Activated CD4-positive, alpha-beta T cell treated with anti-CD3 and anti-CD28 coated beads, Interleukin-2, amount 10 ng/mL, durations not matched to agents 24 days and 14 days (primary cell): ENCODE measurements around the gene BMS1. TPM values are rescaled to one million over a fixed set of nuclear protein-coding genes. Genes with fewer than 3 reads are reported as not detected.
"Not testable (repeated sequence)": the region's sequence is repeated elsewhere in the genome, so short reads cannot be mapped to it uniquely, and the experiment has no call there.

ENCODE experiments used
- DNase-seq: peaks from one replicate; pipeline ENCODE4 v3.0.0; 2022
- H3K27ac Mint-ChIP-seq: one replicate; pipeline ENCODE4 v1.8.0; 2022; ENCODE audit warnings: mild to moderate bottlenecking, mixed read lengths
- H3K27me3 Mint-ChIP-seq: one replicate; pipeline ENCODE4 v1.8.0; 2022; ENCODE audit warnings: mixed read lengths
- H3K36me3 Mint-ChIP-seq: one replicate; pipeline ENCODE4 v1.8.0; 2022; ENCODE audit warnings: low read depth, mild to moderate bottlenecking, mixed read lengths
- H3K4me1 Mint-ChIP-seq: one replicate; pipeline ENCODE4 v1.8.0; 2021; ENCODE audit warnings: mixed read lengths
- H3K4me3 Mint-ChIP-seq: one replicate; pipeline ENCODE4 v1.8.0; 2022; ENCODE audit warnings: mild to moderate bottlenecking, moderate library complexity, mixed read lengths
- H3K9me3 Mint-ChIP-seq: one replicate; pipeline ENCODE4 v1.8.0; 2021; ENCODE audit warnings: mixed read lengths
- intact Hi-C: fragments of 100-400 bp; cut with micrococcal nuclease; formaldehyde crosslinking; loops from one replicate; pipeline ENCODE4 v1.15.1; 2023
- total RNA-seq: library from RNA; stranded (reverse); gene quantifications from 2 replicates; pipeline ENCODE4 v1.2.3, GENCODE V29; 2022

The BMS1 gene, protein sequence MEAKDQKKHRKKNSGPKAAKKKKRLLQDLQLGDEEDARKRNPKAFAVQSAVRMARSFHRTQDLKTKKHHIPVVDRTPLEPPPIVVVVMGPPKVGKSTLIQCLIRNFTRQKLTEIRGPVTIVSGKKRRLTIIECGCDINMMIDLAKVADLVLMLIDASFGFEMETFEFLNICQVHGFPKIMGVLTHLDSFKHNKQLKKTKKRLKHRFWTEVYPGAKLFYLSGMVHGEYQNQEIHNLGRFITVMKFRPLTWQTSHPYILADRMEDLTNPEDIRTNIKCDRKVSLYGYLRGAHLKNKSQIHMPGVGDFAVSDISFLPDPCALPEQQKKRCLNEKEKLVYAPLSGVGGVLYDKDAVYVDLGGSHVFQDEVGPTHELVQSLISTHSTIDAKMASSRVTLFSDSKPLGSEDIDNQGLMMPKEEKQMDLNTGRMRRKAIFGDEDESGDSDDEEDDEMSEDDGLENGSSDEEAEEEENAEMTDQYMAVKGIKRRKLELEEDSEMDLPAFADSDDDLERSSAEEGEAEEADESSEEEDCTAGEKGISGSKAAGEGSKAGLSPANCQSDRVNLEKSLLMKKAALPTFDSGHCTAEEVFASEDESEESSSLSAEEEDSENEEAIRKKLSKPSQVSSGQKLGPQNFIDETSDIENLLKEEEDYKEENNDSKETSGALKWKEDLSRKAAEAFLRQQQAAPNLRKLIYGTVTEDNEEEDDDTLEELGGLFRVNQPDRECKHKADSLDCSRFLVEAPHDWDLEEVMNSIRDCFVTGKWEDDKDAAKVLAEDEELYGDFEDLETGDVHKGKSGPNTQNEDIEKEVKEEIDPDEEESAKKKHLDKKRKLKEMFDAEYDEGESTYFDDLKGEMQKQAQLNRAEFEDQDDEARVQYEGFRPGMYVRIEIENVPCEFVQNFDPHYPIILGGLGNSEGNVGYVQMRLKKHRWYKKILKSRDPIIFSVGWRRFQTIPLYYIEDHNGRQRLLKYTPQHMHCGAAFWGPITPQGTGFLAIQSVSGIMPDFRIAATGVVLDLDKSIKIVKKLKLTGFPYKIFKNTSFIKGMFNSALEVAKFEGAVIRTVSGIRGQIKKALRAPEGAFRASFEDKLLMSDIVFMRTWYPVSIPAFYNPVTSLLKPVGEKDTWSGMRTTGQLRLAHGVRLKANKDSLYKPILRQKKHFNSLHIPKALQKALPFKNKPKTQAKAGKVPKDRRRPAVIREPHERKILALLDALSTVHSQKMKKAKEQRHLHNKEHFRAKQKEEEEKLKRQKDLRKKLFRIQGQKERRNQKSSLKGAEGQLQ
- 38.4 and 39.3 TPM in 2 replicates for total RNA-seq

- Mint-ChIP-seq H3K4me1 (peaks cover 18% of the 10 kb centered on the region), H3K4me3 (peak within 1 kb of the TSS; percentile 93), H3K36me3 (peaks cover 21% of the 10 kb centered on the region), H3K9me3 (peaks cover 11% of the 10 kb centered on the region), H3K27me3 (peaks cover 5% of the 10 kb centered on the region), H3K27ac (peak within 1 kb of the TSS; percentile 96)
- intact Hi-C loops = loop anchor here (1.0 to 10.0 kb wide), 6 partner anchors 18 to 626 kb away; partner anchors contain the start of genes CSGALNACT2, HNRNPF and ZNF33B
- DNase-seq = peak; percentile 97
These were observed at the start of gene BMS1 for GRCh38 chr10:42782446-42783180. Gene BMS1, plus strand, starts transcription at chr10:42782795. Its CDS starts 1,600 bp downstream, at chr10:42784395.

- Mint-ChIP-seq H3K27me3 (peaks cover 3% of the 10 kb centered on the region), H3K9me3 (no peaks in the 10 kb centered on the region), H3K4me1 (no peaks in the 10 kb centered on the region), H3K4me3 (no peak overlapping the region), H3K36me3 (no peaks in the 10 kb centered on the region), H3K27ac (no peak overlapping the region)
- DNase-seq = no peak
- intact Hi-C loops = no loop called here
These were observed 48.1 kb upstream of the BMS1 start for GRCh38 chr10:42734536-42734935.

GRCh38 chr10:42738679-42739078 lies 43.9 kb upstream of the BMS1 start:
- Mint-ChIP-seq H3K4me3 (no peak overlapping the region), H3K27ac (no peak overlapping the region), H3K27me3 (peaks cover 3% of the 10 kb centered on the region), H3K4me1 (no peaks in the 10 kb centered on the region), H3K36me3 (no peaks in the 10 kb centered on the region), H3K9me3 (peaks cover 5% of the 10 kb centered on the region)
- intact Hi-C loops = no loop called here
- DNase-seq = no peak

DNA sequence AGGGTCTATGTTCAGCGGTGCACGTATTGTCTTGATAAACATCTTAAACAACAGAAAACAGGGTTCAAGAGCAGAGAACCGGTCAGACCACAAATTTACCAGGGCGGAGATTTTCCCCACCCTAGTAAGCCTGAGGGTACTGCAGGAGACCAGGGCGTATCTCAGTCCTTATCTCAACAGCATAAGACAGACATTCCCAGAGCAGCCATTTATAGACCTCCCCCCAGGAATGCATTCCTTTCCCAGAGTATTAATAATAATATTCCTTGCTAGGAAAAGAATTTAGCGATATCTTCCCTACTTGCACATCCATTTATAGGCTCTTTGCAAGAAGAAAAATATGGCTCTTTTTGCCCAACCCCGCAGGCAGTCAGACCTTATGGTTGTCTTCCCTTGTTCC lies 41.1 kb upstream of the BMS1 start:
- H3K36me3 Mint-ChIP-seq, DNase-seq, H3K9me3 Mint-ChIP-seq, H3K27me3 Mint-ChIP-seq, H3K4me3 Mint-ChIP-seq, intact Hi-C loops, H3K27ac Mint-ChIP-seq, H3K4me1 Mint-ChIP-seq: not testable (repeated sequence)

DNA sequence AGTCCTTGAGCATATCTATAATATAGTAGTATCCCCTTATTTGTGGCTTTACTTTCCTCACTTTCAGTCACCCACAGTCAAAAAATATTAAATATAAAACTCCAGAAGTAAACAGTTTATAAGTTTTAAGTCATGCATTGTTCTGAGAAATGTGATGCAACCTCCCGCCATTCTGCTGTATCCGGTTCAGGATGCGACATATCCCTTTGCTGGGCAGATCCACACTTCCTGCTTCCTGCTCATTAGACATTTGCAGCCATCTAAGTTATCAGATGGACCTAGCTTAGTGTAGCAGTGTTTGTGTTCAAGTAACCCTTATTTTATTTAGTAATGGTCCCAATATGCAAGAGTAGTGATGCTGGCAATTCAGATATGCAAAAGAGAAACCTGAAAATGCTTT lies 38.9 kb upstream of the BMS1 start:
- H3K36me3 Mint-ChIP-seq = no peaks in the 10 kb centered on the region
- intact Hi-C loops = no loop called here
- peaks cover 5% of the 10 kb centered on the region for H3K9me3 Mint-ChIP-seq
- no peak overlapping the region for H3K4me3 Mint-ChIP-seq
- no peak overlapping the region for H3K27ac Mint-ChIP-seq
- H3K27me3 Mint-ChIP-seq = peaks cover 2% of the 10 kb centered on the region
- no peaks in the 10 kb centered on the region for H3K4me1 Mint-ChIP-seq
- DNase-seq = no peak

GRCh38 chr10:42744134-42744701 lies 38.4 kb upstream of the BMS1 start:
- Mint-ChIP-seq H3K36me3 (no peaks in the 10 kb centered on the region), H3K9me3 (peaks cover 5% of the 10 kb centered on the region), H3K27ac (no peak overlapping the region), H3K4me3 (no peak overlapping the region), H3K4me1 (no peaks in the 10 kb centered on the region), H3K27me3 (peaks cover 2% of the 10 kb centered on the region)
- no peak for DNase-seq
- intact Hi-C loops = no loop called here

- peak overlapping the region; percentile 81 for H3K4me3 Mint-ChIP-seq
- H3K27me3 Mint-ChIP-seq = peaks cover 62% of the 10 kb centered on the region
- peaks cover 2% of the 10 kb centered on the region for H3K4me1 Mint-ChIP-seq
- peak; percentile 92 for DNase-seq
- no peaks in the 10 kb centered on the region for H3K9me3 Mint-ChIP-seq
- no peaks in the 10 kb centered on the region for H3K36me3 Mint-ChIP-seq
- H3K27ac Mint-ChIP-seq = no peak overlapping the region
- intact Hi-C loops = loop anchor here (1.0 kb wide), 2 partner anchors 29 to 352 kb away; partner anchors contain the start of gene BMS1
These were observed 29.5 kb upstream of the BMS1 start for GRCh38 chr10:42753126-42753506.

DNA sequence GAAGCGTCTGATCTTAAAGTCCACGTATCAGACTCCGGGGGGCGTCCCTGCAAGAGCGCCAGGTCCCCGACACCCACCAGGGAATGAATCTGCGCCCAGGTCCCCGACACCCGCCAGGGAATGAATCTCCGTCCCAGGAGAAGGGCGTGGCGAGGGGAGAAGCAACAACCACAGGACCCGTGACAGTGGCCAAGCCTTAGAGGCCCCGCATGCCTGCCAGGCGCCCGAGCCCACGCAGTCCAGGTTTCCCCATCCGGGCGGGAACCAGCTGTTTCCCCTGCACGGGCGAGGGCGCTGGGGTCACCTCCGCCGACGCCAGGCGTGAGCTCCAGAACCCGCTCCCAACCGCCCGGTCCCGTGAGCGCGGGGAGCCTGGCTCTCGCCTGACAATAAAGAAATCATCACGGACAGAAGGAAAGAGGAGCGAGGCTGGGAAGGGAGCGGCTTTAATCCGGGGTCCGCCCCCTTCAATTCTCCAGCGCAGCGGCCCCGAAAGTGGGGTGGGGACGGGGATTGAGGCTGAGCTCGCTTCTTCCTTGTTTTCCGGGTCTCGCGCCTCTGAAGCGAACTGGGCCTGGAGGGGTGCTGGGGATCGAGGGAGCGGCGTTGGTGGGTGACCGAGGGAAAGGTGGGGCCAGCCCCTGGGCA lies 29.0 kb upstream of the BMS1 start:
- no peaks in the 10 kb centered on the region for H3K9me3 Mint-ChIP-seq
- no peak for DNase-seq

GRCh38 chr10:42754155-42755027 lies 28.2 kb upstream of the BMS1 start:
- intact Hi-C loops = no loop called here
- Mint-ChIP-seq H3K4me3 (peak overlapping the region; percentile 81), H3K9me3 (peaks cover 3% of the 10 kb centered on the region), H3K4me1 (peaks cover 2% of the 10 kb centered on the region), H3K36me3 (no peaks in the 10 kb centered on the region), H3K27me3 (peaks cover 66% of the 10 kb centered on the region), H3K27ac (no peak overlapping the region)
- DNase-seq = peak; percentile 68

More for the DNA sequence above, 29.0 kb upstream of the BMS1 start:
- intact Hi-C loops = loop anchor here (1.0 kb wide), 2 partner anchors 29 to 352 kb away; partner anchors contain the start of gene BMS1
- no peaks in the 10 kb centered on the region for H3K36me3 Mint-ChIP-seq
- no peak overlapping the region for H3K27ac Mint-ChIP-seq
- H3K4me1 Mint-ChIP-seq = peaks cover 2% of the 10 kb centered on the region
- H3K4me3 Mint-ChIP-seq = peak overlapping the region; percentile 81
- H3K27me3 Mint-ChIP-seq = peaks cover 63% of the 10 kb centered on the region

- H3K36me3 Mint-ChIP-seq = no peaks in the 10 kb centered on the region
- no peak overlapping the region for H3K27ac Mint-ChIP-seq
- peaks cover 5% of the 10 kb centered on the region for H3K9me3 Mint-ChIP-seq
- H3K4me3 Mint-ChIP-seq = no peak overlapping the region
- peaks cover 2% of the 10 kb centered on the region for H3K4me1 Mint-ChIP-seq
- intact Hi-C loops = no loop called here
- DNase-seq = no peak
- H3K27me3 Mint-ChIP-seq = peaks cover 67% of the 10 kb centered on the region
These were observed 27.6 kb upstream of the BMS1 start for GRCh38 chr10:42755028-42755451.

GRCh38 chr10:42755556-42756093 lies 27.0 kb upstream of the BMS1 start:
- H3K4me1 Mint-ChIP-seq = peaks cover 2% of the 10 kb centered on the region
- peaks cover 70% of the 10 kb centered on the region for H3K27me3 Mint-ChIP-seq
- no peak overlapping the region for H3K4me3 Mint-ChIP-seq
- no peaks in the 10 kb centered on the region for H3K36me3 Mint-ChIP-seq
- no peak for DNase-seq
- H3K27ac Mint-ChIP-seq = no peak overlapping the region
- intact Hi-C loops = no loop called here
- peaks cover 10% of the 10 kb centered on the region for H3K9me3 Mint-ChIP-seq
